ENCODE measurements around the gene HBA1. TPM values are rescaled to one million over a fixed set of nuclear protein-coding genes. Genes with fewer than 3 reads are reported as not detected.

The HBA1 gene
- polyA plus RNA-seq, 1 donor from 2014 or later = not detected

DNA sequence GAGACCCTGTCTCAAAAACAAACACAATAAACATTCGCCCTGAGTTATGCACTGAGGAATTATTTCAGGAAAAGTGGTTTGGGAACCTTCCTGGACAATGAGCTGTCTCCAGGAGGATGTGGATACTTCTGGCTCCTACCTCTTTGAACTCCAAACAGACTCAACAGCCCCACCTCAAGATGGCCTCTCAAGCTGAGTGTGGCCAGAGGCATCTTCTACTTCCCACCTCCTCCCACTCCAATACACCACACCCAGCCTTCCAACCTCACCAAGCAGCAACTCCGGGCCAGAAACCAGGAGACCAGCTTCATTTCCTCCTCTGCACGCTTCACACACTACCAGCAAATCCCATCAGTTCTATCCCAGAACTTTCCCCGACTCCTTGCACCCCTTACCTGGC lies 15.4 kb downstream of the HBA1 start:
- Histone ChIP-seq H3K79me2 (replicated peaks; ENCODE audit: insufficient read depth, low read length) (no peaks in the 10 kb centered on the region), H3K27me3 (ENCODE audit: insufficient read depth, low read depth, low read length) (no peaks in the 10 kb centered on the region), H3K36me3 (ENCODE audit: insufficient read depth, low read length) (peaks cover 4% of the 10 kb centered on the region), H3F3A (ENCODE audit: insufficient read depth, low read length, poor library complexity, severe bottlenecking) (no peaks in the 10 kb centered on the region), H3K4me2 (ENCODE audit: low read length) (no peak overlapping the region), H3K9me3 (ENCODE audit: low read length) (no peaks in the 10 kb centered on the region), H3K9me2 (ENCODE audit: insufficient read depth, low read length) (no peaks in the 10 kb centered on the region), H2AFZ (ENCODE audit: low read depth, low read length) (no peak overlapping the region), H3K9ac (ENCODE audit: low read length) (no peak overlapping the region), H3K4me3 (ENCODE audit: low read length) (no peak overlapping the region), H4K20me1 (ENCODE audit: insufficient read depth) (no peaks in the 10 kb centered on the region), H3K27ac (ENCODE audit: low read length) (no peak overlapping the region)
- TF ChIP-seq MXI1 (conservative IDR thresholded peaks at IDR 0.05; ENCODE audit: poor library complexity, severe bottlenecking) (no peak), EZH2 (IDR thresholded peaks at IDR 0.05; ENCODE audit: borderline replicate concordance, insufficient read depth, low read length, poor library complexity, severe bottlenecking) (no peak), RAD21 (conservative IDR thresholded peaks at IDR 0.05) (no peak), EP300 (conservative IDR thresholded peaks at IDR 0.05; ENCODE audit: poor library complexity, severe bottlenecking) (no peak), TAF1 (IDR thresholded peaks at IDR 0.05; ENCODE audit: low read depth) (no peak), POLR2AphosphoS5 (IDR thresholded peaks at IDR 0.05) (no peak), SMC3 (conservative IDR thresholded peaks at IDR 0.05; ENCODE audit: poor library complexity) (no peak)
- TF ChIP-seq, protein P1, sequence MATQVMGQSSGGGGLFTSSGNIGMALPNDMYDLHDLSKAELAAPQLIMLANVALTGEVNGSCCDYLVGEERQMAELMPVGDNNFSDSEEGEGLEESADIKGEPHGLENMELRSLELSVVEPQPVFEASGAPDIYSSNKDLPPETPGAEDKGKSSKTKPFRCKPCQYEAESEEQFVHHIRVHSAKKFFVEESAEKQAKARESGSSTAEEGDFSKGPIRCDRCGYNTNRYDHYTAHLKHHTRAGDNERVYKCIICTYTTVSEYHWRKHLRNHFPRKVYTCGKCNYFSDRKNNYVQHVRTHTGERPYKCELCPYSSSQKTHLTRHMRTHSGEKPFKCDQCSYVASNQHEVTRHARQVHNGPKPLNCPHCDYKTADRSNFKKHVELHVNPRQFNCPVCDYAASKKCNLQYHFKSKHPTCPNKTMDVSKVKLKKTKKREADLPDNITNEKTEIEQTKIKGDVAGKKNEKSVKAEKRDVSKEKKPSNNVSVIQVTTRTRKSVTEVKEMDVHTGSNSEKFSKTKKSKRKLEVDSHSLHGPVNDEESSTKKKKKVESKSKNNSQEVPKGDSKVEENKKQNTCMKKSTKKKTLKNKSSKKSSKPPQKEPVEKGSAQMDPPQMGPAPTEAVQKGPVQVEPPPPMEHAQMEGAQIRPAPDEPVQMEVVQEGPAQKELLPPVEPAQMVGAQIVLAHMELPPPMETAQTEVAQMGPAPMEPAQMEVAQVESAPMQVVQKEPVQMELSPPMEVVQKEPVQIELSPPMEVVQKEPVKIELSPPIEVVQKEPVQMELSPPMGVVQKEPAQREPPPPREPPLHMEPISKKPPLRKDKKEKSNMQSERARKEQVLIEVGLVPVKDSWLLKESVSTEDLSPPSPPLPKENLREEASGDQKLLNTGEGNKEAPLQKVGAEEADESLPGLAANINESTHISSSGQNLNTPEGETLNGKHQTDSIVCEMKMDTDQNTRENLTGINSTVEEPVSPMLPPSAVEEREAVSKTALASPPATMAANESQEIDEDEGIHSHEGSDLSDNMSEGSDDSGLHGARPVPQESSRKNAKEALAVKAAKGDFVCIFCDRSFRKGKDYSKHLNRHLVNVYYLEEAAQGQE (IDR thresholded peaks at IDR 0.05; ENCODE audit: borderline replicate concordance) = no peak
- TF ChIP-seq, protein P2, sequence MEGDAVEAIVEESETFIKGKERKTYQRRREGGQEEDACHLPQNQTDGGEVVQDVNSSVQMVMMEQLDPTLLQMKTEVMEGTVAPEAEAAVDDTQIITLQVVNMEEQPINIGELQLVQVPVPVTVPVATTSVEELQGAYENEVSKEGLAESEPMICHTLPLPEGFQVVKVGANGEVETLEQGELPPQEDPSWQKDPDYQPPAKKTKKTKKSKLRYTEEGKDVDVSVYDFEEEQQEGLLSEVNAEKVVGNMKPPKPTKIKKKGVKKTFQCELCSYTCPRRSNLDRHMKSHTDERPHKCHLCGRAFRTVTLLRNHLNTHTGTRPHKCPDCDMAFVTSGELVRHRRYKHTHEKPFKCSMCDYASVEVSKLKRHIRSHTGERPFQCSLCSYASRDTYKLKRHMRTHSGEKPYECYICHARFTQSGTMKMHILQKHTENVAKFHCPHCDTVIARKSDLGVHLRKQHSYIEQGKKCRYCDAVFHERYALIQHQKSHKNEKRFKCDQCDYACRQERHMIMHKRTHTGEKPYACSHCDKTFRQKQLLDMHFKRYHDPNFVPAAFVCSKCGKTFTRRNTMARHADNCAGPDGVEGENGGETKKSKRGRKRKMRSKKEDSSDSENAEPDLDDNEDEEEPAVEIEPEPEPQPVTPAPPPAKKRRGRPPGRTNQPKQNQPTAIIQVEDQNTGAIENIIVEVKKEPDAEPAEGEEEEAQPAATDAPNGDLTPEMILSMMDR (IDR thresholded peaks at IDR 0.05; ENCODE audit: poor library complexity, severe bottlenecking) = no peak

DNA sequence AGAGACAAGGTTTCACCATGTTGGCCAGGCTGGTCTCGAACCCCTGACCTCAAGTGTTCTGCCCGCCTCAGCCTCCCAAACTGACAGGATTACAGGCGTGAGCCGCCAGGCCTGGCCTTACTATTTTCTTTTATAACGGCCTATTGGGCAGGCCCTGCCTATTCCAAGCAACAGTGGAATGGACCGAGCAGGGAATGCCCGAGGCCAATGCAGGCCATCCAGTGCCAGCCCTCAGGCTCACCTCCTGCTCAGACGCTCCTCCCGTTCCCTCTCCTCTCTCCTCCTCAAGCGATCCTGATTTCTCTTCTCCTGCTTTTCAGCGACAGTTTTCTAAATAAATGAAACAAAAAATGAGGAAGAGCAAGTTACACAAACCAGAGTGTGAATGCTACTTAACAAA lies 16.2 kb downstream of the HBA1 start:
- Histone ChIP-seq H3K9me3 (ENCODE audit: low read length) (no peaks in the 10 kb centered on the region), H3K4me2 (ENCODE audit: low read length) (no peak overlapping the region), H3F3A (ENCODE audit: insufficient read depth, low read length, poor library complexity, severe bottlenecking) (no peaks in the 10 kb centered on the region), H3K4me3 (ENCODE audit: low read length) (no peak overlapping the region), H3K27me3 (ENCODE audit: insufficient read depth, low read depth, low read length) (no peaks in the 10 kb centered on the region), H4K20me1 (ENCODE audit: insufficient read depth) (no peaks in the 10 kb centered on the region), H3K9ac (ENCODE audit: low read length) (no peak overlapping the region), H3K79me2 (replicated peaks; ENCODE audit: insufficient read depth, low read length) (no peaks in the 10 kb centered on the region), H2AFZ (ENCODE audit: low read depth, low read length) (no peak overlapping the region), H3K27ac (ENCODE audit: low read length) (no peak overlapping the region), H3K36me3 (ENCODE audit: insufficient read depth, low read length) (peaks cover 4% of the 10 kb centered on the region), H3K9me2 (ENCODE audit: insufficient read depth, low read length) (no peaks in the 10 kb centered on the region)
- TF ChIP-seq MXI1 (conservative IDR thresholded peaks at IDR 0.05; ENCODE audit: poor library complexity, severe bottlenecking) (no peak), SMC3 (conservative IDR thresholded peaks at IDR 0.05; ENCODE audit: poor library complexity) (no peak), POLR2AphosphoS5 (IDR thresholded peaks at IDR 0.05) (no peak), EZH2 (IDR thresholded peaks at IDR 0.05; ENCODE audit: borderline replicate concordance, insufficient read depth, low read length, poor library complexity, severe bottlenecking) (no peak), TAF1 (IDR thresholded peaks at IDR 0.05; ENCODE audit: low read depth) (no peak)
- TF ChIP-seq, protein P2 (IDR thresholded peaks at IDR 0.05; ENCODE audit: poor library complexity, severe bottlenecking) = no peak
- TF ChIP-seq, protein P1 (IDR thresholded peaks at IDR 0.05; ENCODE audit: borderline replicate concordance) = no peak

Measured in neural cell (in vitro differentiated cells).